ENCODE results near the gene COL4A2.

The COL4A2 gene

DNA sequence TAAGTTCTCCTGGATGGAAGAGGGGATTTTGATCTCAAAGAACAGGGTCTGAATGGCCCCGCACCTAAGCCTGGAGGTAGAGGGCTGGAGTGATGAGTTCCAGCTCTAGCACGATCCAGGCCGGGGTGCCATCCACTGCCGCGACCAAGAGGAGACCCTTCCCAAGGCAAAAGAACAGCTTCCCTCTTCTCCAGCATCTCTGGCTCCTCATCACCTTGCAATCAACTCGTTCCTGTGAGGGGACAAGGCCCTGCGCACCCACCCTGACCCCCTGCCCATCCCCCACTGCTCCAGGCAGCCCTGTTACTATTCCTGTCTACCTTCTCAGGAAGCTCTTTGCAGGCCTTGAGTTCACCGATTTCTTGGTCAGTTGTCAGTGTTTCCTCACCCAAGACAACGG lies 17.9 kb upstream of the COL4A2 start:
- H3K4me3 ChIP-seq (ENCODE audit: control insufficient read depth, low read depth, low read length): no peak overlapping the region
- DNase-seq (ENCODE audit: low read depth): no peak
- no peak for TF ChIP-seq CTCF (IDR thresholded peaks at IDR 0.05; ENCODE audit: control insufficient read depth, insufficient read depth, low read depth, low read length, missing control alignments)

DNA sequence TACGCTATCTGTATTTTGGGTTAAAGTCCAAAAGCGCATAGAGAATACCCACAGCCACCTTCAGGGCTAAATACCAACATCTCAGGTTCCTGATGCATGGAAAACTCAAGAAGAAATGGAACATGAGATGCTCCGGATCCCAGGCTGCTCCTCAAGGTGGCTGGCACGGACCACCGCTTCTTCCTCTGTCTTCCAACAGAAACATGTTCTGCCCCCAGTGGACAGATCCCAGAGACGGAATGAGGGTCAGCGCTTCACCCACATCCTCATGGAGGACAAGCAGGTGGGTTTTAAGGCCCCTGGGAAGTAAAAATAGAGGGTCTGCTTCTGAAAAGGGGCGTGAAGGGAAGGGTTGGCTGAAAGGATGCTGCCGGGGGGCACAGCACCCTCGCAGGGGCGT lies 17.4 kb upstream of the COL4A2 start:
- TF ChIP-seq CTCF (IDR thresholded peaks at IDR 0.05; ENCODE audit: control insufficient read depth, insufficient read depth, low read depth, low read length, missing control alignments): no peak
- DNase-seq (ENCODE audit: low read depth): no peak
- H3K4me3 ChIP-seq (ENCODE audit: control insufficient read depth, low read depth, low read length): no peak overlapping the region

DNA sequence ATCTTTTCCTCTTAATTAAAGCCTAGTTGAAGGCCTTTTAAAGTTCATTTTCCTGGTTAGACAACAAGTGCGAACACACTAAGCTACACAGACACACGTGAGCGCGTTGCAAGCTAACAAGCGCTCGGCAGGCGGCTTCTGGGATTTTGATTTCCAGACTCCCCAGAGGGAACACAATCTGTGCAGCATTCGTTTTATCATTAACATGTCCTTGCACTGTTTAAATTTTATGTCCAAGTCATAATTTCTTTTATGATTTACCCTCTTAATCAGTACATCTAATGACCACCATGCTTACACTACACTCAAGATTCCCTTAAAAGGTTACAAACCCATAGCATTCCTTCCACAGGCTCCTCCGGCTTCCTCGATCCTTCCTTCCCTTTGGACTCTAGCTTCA lies 16.9 kb upstream of the COL4A2 start:
- no peak overlapping the region for H3K4me3 ChIP-seq (ENCODE audit: control insufficient read depth, low read depth, low read length)
- TF ChIP-seq CTCF (IDR thresholded peaks at IDR 0.05; ENCODE audit: control insufficient read depth, insufficient read depth, low read depth, low read length, missing control alignments): no peak
- no peak for DNase-seq (ENCODE audit: low read depth)

DNA sequence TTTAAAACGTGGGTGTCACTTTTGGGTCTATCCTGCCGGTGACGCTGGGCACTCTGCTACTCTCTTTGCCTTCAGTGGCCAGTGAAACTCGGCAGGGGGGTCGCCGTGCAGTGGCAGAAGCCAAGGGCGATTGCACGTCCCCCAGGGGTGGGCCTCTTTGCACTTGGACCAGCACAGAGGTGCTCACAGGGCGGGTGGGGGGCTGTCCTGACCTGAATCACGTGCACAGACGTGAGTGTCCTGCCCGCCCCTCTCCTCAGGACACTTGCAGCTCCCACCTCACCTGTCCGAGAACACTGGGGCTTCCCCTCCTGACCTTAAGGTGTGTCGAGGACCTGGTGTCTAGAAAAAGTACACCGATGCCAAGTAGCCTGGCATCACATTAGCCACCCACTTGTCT lies 16.3 kb upstream of the COL4A2 start:
- no peak for DNase-seq (ENCODE audit: low read depth)
- TF ChIP-seq CTCF (IDR thresholded peaks at IDR 0.05; ENCODE audit: control insufficient read depth, insufficient read depth, low read depth, low read length, missing control alignments): no peak
- H3K4me3 ChIP-seq (ENCODE audit: control insufficient read depth, low read depth, low read length): no peak overlapping the region

DNA sequence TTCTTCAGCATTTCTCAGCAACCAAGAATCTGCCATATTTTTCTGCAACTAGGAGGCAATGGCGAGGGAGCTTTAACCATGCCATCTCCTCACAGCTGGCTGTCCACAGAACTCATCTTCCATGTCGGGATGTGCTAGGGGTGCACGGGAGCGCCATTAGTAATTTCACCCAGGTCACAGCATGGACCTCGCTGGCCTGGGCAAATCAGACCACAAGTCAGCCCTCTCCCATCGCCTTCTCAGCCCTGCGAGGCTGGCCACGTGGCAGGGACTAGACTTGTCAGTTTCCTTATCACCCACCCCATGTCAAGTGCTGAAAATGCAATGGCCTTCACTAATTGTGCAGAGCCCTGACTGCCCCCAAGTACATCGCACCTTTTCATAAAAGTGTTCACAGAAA lies 15.8 kb upstream of the COL4A2 start:
- DNase-seq (ENCODE audit: low read depth): no peak
- H3K4me3 ChIP-seq (ENCODE audit: control insufficient read depth, low read depth, low read length): no peak overlapping the region
- TF ChIP-seq CTCF (IDR thresholded peaks at IDR 0.05; ENCODE audit: control insufficient read depth, insufficient read depth, low read depth, low read length, missing control alignments): no peak

DNA sequence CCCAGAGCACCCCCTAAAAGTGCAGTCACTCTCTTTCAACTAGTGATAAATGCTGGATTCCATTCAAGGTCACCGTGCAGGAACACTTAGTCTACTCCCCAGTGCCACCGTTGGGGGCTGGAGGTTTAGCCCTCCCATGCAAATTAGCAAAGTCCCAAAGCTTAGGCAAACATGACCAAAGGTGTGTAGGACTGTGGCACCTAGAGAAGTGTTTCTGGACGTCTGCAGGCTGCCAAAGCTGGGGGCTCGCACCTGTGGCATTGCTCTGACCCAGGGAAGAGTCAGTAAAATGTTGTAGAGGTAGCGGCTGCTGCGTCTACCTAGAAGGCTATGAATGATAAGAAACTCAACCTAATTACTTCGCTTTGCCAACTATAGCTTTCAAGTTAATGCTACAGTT lies 14.0 kb upstream of the COL4A2 start:
- TF ChIP-seq CTCF (IDR thresholded peaks at IDR 0.05; ENCODE audit: control insufficient read depth, insufficient read depth, low read depth, low read length, missing control alignments): no peak
- H3K4me3 ChIP-seq (ENCODE audit: control insufficient read depth, low read depth, low read length): no peak overlapping the region
- DNase-seq (ENCODE audit: low read depth): no peak

DNA sequence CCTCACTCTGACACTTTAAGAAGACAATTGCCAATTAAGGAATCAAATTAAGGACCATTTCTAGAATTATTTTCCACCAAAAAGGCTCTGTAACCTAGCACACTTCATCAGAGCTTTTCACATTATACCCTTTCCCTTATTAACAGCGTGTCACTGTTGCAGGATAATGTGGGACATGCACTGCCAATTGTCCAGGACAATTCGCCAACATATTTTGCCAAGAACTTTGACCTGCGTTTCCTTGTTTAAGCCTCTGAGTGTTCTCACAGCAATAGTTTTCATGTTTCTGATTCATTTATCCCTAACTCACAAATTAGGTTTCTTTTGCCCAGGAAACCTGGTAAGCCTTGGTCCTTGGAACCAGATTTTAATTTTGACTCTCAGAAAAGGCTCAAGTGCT lies 13.4 kb upstream of the COL4A2 start:
- TF ChIP-seq CTCF (IDR thresholded peaks at IDR 0.05; ENCODE audit: control insufficient read depth, insufficient read depth, low read depth, low read length, missing control alignments): no peak
- H3K4me3 ChIP-seq (ENCODE audit: control insufficient read depth, low read depth, low read length): no peak overlapping the region
- no peak for DNase-seq (ENCODE audit: low read depth)

All from AG09309 (cell line).